ENCODE data around the gene SOS1. TPM values are rescaled to one million over a fixed set of nuclear protein-coding genes. Genes with fewer than 3 reads are reported as not detected.

SOS1 gene
- total RNA-seq (2022; extraction: Qiagen RNA extraction; ENCODE audit: low read depth) = 11.8 to 16.9 TPM (median 15.6 TPM) in 5 replicates

DNA sequence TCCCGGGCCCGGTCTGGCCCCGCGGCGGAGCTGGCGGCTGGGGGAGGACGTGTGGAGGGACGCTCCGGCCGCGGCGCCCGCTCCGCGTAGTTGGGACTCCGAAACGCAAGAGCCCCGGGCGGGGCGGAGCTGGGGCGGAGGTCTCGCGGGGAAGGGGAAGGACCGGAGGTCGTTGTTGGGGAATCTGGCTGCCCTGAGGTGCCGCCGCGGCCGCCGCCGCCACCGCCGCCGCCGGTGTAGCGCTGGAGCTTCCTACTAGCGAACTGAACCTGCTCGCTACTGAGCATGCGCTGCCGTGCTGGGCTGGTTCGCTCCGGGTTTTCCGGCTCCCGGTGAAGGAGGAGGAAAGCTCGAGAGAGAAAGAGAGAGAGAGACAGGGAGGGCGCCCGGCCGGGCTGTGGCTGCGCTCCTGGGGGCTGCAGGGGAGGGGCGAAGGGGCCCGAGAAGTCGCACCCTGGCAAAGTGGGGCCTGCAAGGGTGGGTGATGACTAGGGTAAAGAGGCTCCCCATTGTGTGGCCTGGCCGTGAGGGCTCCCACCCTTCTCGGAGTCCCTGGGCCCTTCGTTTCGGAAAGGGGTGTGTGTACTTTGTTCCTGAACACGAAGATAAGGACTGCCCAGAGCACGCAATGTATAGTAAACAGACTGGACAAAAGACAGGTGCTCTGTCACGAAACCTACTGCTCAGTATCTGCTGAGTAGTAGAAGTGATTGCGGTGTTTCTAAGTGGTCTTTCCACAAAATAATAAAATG, at the start of gene SOS1:
Gene SOS1 (minus strand): TSS at position 281 of the 752 bp plus-strand sequence. CDS start 629 bp downstream, outside the sequence.

Other genes starting within 250 kb of the SOS1 start
- gene DHX57, start 245.1 kb downstream of the SOS1 start, total RNA-seq (2022; extraction: Qiagen RNA extraction; ENCODE audit: low read depth) = 20.4 to 26.3 TPM (median 21.9 TPM) in 5 replicates
- gene MORN2, start 245.1 kb downstream of the SOS1 start, total RNA-seq (2022; extraction: Qiagen RNA extraction; ENCODE audit: low read depth) = 34.4 to 56.9 TPM (median 38.2 TPM) in 5 replicates
- 0.02 to 0.04 TPM in 2 of 5 replicates, not detected in the others for gene ARHGEF33, start 231.2 kb downstream of the SOS1 start, total RNA-seq (2022; extraction: Qiagen RNA extraction; ENCODE audit: low read depth)
- not detected in 5 replicates for gene CDKL4, start 122.9 kb upstream of the SOS1 start, total RNA-seq (2022; extraction: Qiagen RNA extraction; ENCODE audit: low read depth)

All from A549 treated with ZK216348 at 1 μM for 4 hours (cell line).